GM13977 (cell line): ENCODE measurements around the gene ARHGAP22.

Source experiments
- DNase-seq: peaks from one replicate; pipeline ENCODE4 v3.0.0; 2012; ENCODE audit warnings: low spot score
- in situ Hi-C: fragments of 300-500 bp; cut with MboI; formaldehyde crosslinking; loops from one replicate; pipeline ENCODE4 v1.12.0; 2022; ENCODE audit warnings: low sequenced_read_pairs, low pct_unique_long_range_greater_than_20kb, mixed read lengths, inconsistent platforms; ENCODE audit not compliant: unreplicated experiment
- TF ChIP-seq, protein P1 (sequence below): IDR thresholded peaks from 2 replicates; pipeline ENCODE4 v1.5.1; 2012; ENCODE audit warnings: mild to moderate bottlenecking, control low read depth; ENCODE audit not compliant: insufficient read depth; ENCODE audit errors: extremely low read depth, missing control alignments

ARHGAP22 gene

DNA sequence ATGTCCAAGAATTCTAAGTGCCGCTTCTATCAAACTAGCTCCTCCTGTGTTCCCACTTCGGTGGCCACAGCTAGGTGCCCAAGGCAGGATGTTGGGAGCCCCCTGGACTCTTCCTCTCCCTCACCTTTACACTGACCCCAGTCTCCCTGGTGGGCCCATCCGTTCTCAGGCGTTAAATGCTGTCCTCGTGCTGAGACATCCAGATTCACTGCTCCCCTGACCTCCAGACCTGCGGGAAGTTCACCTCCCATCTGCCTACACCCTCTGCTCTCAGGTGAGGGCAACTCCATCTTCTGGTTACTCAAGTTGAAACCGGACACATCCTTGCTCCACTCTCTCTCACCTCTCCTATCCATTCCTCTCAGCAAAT lies 114.3 kb downstream of the ARHGAP22 start:
- TF ChIP-seq, protein P1, sequence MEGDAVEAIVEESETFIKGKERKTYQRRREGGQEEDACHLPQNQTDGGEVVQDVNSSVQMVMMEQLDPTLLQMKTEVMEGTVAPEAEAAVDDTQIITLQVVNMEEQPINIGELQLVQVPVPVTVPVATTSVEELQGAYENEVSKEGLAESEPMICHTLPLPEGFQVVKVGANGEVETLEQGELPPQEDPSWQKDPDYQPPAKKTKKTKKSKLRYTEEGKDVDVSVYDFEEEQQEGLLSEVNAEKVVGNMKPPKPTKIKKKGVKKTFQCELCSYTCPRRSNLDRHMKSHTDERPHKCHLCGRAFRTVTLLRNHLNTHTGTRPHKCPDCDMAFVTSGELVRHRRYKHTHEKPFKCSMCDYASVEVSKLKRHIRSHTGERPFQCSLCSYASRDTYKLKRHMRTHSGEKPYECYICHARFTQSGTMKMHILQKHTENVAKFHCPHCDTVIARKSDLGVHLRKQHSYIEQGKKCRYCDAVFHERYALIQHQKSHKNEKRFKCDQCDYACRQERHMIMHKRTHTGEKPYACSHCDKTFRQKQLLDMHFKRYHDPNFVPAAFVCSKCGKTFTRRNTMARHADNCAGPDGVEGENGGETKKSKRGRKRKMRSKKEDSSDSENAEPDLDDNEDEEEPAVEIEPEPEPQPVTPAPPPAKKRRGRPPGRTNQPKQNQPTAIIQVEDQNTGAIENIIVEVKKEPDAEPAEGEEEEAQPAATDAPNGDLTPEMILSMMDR: no peak
- DNase-seq: no peak
- in situ Hi-C loops: no loop called here

DNA sequence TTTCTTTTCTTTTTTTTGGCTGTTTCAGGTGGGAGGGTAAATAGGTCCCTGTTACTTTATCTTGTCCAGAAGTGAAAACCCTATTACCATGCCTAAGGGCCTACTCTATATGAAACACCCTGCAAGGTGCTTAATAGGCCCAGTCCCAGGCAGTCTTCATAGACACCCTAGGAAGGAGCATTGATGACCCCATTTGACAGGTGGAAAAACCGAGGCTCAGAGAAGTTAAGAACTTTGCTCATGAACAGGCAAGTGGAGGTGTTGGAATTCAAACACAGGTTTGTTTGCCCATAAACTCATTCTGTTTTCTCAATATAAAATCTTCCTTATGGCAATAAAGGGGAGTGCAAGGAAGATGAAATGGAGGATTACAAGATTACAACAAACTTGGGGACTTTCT lies 115.8 kb downstream of the ARHGAP22 start:
- in situ Hi-C loops: no loop called here
- no peak for DNase-seq
- TF ChIP-seq, protein P1: no peak

DNA sequence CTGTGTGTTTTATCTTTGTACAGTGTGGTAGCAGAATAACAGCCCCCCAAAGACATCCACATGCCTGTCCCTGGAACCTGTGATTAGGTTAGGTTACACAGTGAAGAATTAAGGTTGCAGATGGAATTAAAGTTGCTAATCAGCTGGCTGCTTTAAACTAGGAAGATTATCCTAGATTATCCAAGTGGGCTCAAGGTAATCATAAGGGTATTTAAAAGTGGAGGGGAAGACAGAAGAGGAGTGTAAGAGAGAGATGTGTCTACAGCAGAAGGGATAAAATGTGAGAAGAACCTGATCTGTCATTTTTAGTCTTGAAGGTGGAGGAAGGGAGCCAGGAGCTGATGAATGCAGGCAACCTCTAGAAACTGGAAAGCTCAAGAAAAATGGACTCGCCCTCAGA lies 117.6 kb downstream of the ARHGAP22 start:
- TF ChIP-seq, protein P1: no peak
- DNase-seq: no peak
- in situ Hi-C loops: no loop called here

DNA sequence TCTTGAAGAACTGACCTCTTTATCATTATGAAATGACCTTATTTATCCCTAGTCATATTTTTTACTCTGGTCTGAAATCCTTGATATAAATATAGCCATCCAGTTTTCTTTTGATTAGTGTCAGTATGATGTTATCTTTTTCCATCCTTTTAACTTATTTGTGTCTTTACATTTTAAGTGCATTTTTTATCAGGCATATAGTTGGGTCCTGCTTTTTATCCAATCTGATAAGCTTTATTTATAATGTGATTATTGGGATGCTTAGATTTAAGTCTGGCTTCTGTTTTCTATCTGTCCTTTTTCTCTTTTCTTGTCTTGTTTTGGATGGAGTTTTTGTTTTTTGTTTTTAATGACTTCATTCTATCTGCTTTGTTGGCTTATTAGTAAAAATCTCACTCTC lies 119.2 kb downstream of the ARHGAP22 start:
- in situ Hi-C loops: no loop called here
- TF ChIP-seq, protein P1: no peak
- DNase-seq: no peak

DNA sequence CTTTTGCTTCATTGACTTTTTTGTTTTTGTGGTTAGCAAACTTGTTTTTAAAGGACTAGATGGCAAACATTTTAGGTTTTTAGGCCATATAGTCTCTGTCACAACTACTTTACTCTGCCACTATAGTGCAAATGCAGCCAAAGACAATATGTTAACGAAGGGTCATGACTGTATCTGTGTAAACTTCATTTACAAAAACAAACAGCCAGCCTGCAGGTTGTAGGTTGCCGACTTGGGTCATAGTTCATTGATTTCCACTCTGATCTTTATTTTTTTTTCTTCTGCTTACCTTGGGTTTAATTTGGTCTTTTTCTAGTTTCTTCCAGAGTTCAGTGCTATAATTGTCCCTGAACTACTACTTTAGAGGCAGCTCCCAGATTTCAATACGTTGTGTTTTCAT lies 120.0 kb downstream of the ARHGAP22 start:
- DNase-seq: no peak
- in situ Hi-C loops: no loop called here
- TF ChIP-seq, protein P1: no peak

- in situ Hi-C loops: no loop called here
- TF ChIP-seq, protein P1: no peak
- DNase-seq: no peak
Observed at GRCh38 chr10:48482207-48482606, 122.7 kb downstream of the ARHGAP22 start.

DNA sequence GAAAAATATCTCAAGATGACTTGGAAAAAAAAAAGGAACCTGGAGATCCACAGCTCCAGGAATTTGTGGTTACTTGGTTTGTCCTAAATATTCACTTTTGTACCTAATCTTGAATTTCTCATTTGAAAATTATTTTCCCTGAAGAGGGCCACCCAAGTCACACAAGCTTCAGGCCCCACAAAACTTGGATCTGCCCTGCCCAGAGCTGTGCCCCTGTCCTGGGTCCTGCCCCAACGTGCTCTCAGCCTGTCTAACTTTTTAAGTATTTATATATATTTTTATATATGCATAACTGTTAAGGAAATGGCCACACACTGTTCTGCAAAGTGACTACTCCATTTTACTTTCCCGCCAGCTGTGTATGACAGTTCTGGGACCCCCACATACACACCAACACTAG lies 123.5 kb downstream of the ARHGAP22 start:
- TF ChIP-seq, protein P1: no peak
- in situ Hi-C loops: no loop called here
- no peak for DNase-seq
